ENCODE data around the gene MRPL45.
"Not testable (repeated sequence)": the region's sequence is repeated elsewhere in the genome, so short reads cannot be mapped to it uniquely, and the experiment has no call there.

Gene MRPL45

GRCh38 chr17:38296834-38297517 lies at the start of gene MRPL45:
MRPL45 (plus strand) TSS chr17:38297168; CDS start chr17:38297184, 16 bp downstream.
- DNase-seq, result peak; percentile 92

GRCh38 chr17:38253191-38253590 lies 43.8 kb upstream of the MRPL45 start:
- DNase-seq, result not testable (repeated sequence)

GRCh38 chr17:38254357-38254756 lies 42.6 kb upstream of the MRPL45 start:
- not testable (repeated sequence) for DNase-seq

- DNase-seq, result not testable (repeated sequence)
Measured at GRCh38 chr17:38257013-38257621, 39.9 kb upstream of the MRPL45 start.

GRCh38 chr17:38265974-38266506 lies 30.9 kb upstream of the MRPL45 start:
- not testable (repeated sequence) for DNase-seq

- not testable (repeated sequence) for DNase-seq
Measured at GRCh38 chr17:38266571-38266970, 30.4 kb upstream of the MRPL45 start.

GRCh38 chr17:38268138-38268537 lies 28.8 kb upstream of the MRPL45 start:
- DNase-seq, result not testable (repeated sequence)

GRCh38 chr17:38269045-38269444 lies 27.9 kb upstream of the MRPL45 start:
- not testable (repeated sequence) for DNase-seq

GRCh38 chr17:38269552-38269951 lies 27.4 kb upstream of the MRPL45 start:
- not testable (repeated sequence) for DNase-seq

GRCh38 chr17:38285994-38286393 lies 11.0 kb upstream of the MRPL45 start:
- DNase-seq, result not testable (repeated sequence)

GRCh38 chr17:38286501-38287091 lies 10.4 kb upstream of the MRPL45 start:
- not testable (repeated sequence) for DNase-seq

- not testable (repeated sequence) for DNase-seq
Measured at GRCh38 chr17:38288217-38288827, 8.6 kb upstream of the MRPL45 start.

- DNase-seq, result not testable (repeated sequence)
Measured at GRCh38 chr17:38289760-38290159, 7.2 kb upstream of the MRPL45 start.

- not testable (repeated sequence) for DNase-seq
Measured at GRCh38 chr17:38295602-38296365, 1.2 kb upstream of the MRPL45 start.

GRCh38 chr17:38315497-38315896 lies 18.5 kb downstream of the MRPL45 start:
- DNase-seq, result no peak

- no peak for DNase-seq
Measured at GRCh38 chr17:38317081-38317480, 20.1 kb downstream of the MRPL45 start.

- no peak for DNase-seq
Measured at GRCh38 chr17:38320482-38320881, 23.5 kb downstream of the MRPL45 start.

GRCh38 chr17:38322156-38322779 lies 25.3 kb downstream of the MRPL45 start:
- DNase-seq, result no peak

GRCh38 chr17:38322897-38323296 lies 25.9 kb downstream of the MRPL45 start:
- no peak for DNase-seq

GRCh38 chr17:38324141-38324697 lies 27.3 kb downstream of the MRPL45 start:
- DNase-seq, result no peak

GRCh38 chr17:38324772-38325171 lies 27.8 kb downstream of the MRPL45 start:
- no peak for DNase-seq

Data from NCI-H2081 treated with DMSO at 0.1 percent for 48 hours (cell line).